Cardiac fibroblast (primary cell): ENCODE data around the gene APBA2.

Source experiments
- DNase-seq, 2 donors: peaks; one replicate each; pipeline versions ENCODE4 v3.0.0 to v3.0.0-alpha.2; 2010; ENCODE audit warnings: low read depth in 2 of 2
- H3K4me3 ChIP-seq, 2 donors: replicated peaks in 1 of 2; 1 replicate in 1 of 2; 2 replicates in 1 of 2; pipeline ENCODE4 v1.5.1; 2011; ENCODE audit warnings: low read depth in 2 of 2, low read length in 2 of 2, mild to moderate bottlenecking in 2 of 2, moderate library complexity in 1 of 2
- TF ChIP-seq, protein P1 (sequence below): IDR thresholded peaks from one replicate; pipeline ENCODE4 v1.5.1; 2011; ENCODE audit warnings: low read depth, mild to moderate bottlenecking, low read length, inconsistent platforms

APBA2 gene

DNA sequence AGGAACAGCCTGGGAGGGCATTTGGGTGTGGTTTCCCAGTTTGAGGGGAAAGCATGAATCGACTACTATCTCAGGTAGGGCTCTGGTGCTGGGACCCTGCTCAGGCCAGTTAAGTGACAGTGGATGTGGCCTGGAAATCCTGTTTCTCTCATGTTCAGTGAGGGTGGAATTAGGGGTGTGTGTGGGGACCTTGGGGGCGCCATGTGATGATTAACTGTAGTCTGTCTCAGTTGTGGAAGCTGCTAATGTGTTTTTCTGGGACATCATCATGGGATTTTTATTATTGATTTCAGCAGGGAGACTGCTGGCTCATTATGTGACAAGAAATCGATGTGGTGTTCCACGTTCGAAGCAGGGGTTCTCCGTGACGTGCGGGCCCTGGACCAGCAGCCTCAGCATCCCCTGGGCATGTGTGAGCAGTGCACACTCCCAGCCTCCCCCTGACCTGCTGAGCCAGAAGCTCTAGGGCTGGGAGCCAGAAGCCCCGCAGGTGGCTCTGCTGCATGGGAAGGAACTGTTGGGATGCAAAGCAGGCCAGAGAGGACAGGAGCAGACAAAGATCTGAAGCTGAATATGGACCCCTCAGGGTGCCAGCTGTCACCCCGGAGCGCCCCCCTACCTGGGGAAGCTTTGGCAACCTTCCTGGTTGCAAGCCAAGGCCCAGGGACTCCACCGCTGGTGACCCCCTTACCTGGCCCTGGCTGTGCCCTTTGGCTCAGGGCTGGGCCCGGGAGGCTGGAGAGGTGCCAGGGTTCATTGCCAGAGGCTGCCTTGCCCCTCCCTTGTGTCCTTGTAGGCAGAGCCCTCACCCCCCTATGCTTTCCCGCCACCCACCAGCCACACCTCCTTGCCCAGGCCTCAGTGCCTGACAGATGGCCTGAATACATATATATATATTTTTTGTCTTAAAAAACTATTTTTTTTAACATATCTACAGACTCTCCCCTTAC is 149.8 kb downstream of the APBA2 start:
- TF ChIP-seq, protein P1, sequence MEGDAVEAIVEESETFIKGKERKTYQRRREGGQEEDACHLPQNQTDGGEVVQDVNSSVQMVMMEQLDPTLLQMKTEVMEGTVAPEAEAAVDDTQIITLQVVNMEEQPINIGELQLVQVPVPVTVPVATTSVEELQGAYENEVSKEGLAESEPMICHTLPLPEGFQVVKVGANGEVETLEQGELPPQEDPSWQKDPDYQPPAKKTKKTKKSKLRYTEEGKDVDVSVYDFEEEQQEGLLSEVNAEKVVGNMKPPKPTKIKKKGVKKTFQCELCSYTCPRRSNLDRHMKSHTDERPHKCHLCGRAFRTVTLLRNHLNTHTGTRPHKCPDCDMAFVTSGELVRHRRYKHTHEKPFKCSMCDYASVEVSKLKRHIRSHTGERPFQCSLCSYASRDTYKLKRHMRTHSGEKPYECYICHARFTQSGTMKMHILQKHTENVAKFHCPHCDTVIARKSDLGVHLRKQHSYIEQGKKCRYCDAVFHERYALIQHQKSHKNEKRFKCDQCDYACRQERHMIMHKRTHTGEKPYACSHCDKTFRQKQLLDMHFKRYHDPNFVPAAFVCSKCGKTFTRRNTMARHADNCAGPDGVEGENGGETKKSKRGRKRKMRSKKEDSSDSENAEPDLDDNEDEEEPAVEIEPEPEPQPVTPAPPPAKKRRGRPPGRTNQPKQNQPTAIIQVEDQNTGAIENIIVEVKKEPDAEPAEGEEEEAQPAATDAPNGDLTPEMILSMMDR, result no peak
- H3K4me3 ChIP-seq, result no peak overlapping the region
- no peak for DNase-seq

DNA sequence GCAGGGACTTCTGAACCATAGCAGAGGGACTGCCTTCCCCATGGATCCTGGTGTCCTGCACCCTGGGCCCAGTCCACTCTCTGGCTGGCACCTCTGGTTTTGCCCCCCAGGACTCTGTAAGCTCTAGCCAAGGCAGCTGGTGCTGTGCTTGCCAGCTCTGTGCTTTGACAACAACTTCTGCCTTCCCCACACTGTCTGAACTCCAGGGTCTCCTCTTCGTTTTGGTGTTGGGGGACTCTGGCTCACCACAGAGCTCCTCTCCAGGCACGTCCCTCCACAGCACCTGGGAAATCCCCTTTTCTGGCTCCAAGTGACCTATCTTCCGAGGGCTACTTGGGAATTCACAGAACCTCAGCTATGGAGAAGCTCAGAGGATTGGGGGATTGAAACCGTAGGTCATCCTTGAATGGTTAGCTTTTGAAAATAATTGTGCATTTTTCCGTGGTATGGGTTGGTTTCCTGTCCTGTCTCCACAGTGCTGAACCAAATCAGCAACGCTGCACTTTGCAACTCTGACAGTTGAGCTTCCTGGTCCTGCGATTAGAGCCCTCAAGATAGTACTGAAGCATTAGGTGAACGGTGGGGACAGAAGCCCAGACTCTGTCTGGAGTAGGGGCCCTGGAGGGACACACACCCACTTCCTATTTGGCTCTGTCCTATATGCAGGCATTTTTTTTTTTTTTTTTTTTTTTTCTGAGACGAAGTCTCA is 152.4 kb downstream of the APBA2 start:
- no peak overlapping the region for H3K4me3 ChIP-seq
- TF ChIP-seq, protein P1, result no peak
- no peak for DNase-seq

DNA sequence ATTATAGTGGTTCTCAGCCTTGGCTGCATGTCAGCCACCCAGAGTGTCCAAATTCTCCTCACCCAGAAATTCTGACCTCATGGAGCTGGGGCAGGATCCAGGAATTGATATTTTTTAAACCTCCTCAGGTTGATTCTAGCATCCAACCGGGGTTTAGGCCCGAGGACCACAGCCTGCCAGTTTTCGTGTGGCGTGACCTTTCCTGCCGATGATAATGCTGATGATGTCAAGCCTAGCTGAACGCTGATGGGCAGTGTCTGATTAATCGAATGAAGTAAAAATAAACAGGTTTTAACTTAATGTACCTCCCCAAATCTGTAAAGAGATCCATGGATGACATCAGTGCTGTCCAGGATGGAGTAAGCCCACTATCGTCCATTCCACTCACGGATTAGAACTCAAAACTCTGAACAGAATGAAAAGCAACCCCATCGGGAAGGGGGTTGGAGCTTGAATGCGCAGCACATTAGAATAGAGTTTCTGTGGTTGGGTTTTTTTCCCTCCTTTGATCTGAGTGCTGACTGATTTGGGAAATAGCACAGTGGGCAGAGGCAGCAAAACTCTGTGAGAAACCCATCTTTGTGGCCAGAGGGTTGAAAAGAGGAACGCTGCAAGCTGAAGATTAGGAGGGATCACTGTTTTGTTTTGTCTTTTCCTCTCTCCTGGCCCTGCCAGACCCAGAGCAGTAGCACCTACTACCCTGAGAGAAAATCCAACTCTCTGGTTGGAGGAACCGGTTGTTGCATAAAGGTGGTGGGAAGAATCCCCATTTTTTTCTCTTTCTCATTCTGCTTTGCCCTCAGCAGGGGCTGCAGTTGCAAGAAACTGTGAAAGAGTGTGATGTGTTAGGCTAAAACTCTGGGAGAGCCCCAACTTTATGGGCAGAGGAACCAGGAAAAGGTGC is 153.9 kb downstream of the APBA2 start:
- TF ChIP-seq, protein P1, result no peak

DNA sequence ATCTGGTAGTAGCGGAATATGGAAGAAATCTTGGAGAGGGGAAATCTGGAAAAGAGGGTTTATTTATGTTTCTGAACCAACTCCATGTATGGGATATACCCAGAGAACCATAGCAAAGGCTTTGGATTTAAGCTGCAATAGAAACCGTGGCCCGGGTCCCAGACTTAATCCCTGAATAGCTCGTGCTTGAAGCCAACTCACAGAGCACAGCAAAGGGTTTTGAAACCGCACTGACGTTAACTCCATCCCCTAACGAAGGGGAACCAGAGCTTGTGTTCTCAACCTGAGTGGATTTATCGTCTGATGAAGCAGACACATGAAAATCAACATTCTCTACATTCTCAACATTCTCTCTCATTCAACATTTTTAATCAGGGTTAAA is 154.6 kb downstream of the APBA2 start:
- TF ChIP-seq, protein P1, result no peak
- H3K4me3 ChIP-seq, result no peak overlapping the region
- peak in 1 of 2 donors; percentile 52 for DNase-seq

More for the DNA sequence above, 153.9 kb downstream of the APBA2 start:
- no peak for DNase-seq
- no peak overlapping the region for H3K4me3 ChIP-seq

DNA sequence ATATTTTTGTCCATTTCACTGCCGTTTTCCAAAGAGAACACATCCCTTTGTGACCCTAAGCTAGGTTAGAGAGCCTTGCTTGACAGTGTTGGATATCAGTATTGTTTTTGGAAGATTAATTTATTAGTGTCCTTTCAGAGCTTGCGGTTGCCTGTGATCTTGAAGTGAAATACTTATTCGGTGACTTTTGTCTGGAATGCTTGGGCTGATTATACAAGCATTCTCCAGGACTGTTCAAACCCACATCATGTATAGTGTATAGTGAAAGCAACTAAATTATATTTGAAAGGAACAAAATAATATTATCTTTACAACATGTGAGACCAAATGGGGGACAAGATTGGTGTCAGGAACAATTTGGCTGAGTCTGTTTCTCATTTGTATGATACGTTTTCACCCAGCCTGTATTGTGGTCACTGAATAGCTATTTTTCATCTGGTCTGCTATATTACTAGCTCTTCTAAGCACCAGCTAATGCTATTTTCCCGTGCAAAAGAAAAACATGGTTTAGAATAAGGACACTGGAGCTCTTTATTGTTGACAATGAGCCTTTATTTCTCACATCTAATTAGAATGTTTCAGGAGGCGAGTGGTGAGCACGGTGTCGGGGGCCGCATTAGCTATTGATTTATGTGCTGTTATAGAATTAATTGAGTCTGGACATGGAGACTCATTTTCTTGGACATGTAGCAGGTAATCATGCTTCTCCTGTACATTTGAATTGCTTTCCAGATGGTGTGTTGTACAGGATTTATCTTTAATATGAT is 158.1 kb downstream of the APBA2 start:
- DNase-seq, result peak in 1 of 2 donors; percentile 35
- TF ChIP-seq, protein P1, result no peak
- no peak overlapping the region for H3K4me3 ChIP-seq
